Heart left ventricle (tissue), 13 donors: ENCODE results near the gene ZNF628.
A peak's percentile ranks its signal among the peaks of the same experiment; 100 is the strongest.

ENCODE experiments used
- POLR2A ChIP-seq, 2 donors: fragments of 450-650 bp; IDR thresholded peaks; one replicate each; pipeline ENCODE4 v1.6.1; 2017; ENCODE audit warnings: antibody characterized with exemption in 2 of 2, mild to moderate bottlenecking in 2 of 2, moderate library complexity in 2 of 2
- TF ChIP-seq, protein P1 (sequence below), 12 donors: fragments of 200-600 bp; sonication (generic) in 4 of 12; IDR thresholded peaks; one replicate each; pipeline versions ENCODE4 v1.5.0 to v1.8.0; 2018 to 2022; ENCODE audit warnings: antibody characterized with exemption in 12 of 12, mild to moderate bottlenecking in 5 of 12
- donor health status: ischemic (EF 13 %, LVEDD 7.1; RV severe dilation, severe dysfunction).
- donor health status: DM: no; HTN: yes; CAD: no.
- donor health status: DM: no; HTN: no; CAD: no.
- donor health status: ischemic (EF 25% LVEDD 6.9; RV normal size, moderate dysfunction).
- donor health status: ischemic (EF 25% LVEDD 5.7; RV mildly dilated, moderate dysfunction).
- donor health status: ischemic (EF 35%, LVEDD 5.7; RV mildly dilated, moderate dysfunction).
- donor health status: nonischemic (EF 11% LVEDD 7.7; RV severe dilation, severe dysfunction).
- donor health status: DM: yes; HTN: yes; CAD: no.
- donor health status: PGD.
- donor health status: ischemic (EF 29% LVEDD 5.4; RV normal size, mild dysfunction).
- donor health status: nonischemic (EF 23%, LVEDD 6.1; RV moderate dilation, normal function).

DNA sequence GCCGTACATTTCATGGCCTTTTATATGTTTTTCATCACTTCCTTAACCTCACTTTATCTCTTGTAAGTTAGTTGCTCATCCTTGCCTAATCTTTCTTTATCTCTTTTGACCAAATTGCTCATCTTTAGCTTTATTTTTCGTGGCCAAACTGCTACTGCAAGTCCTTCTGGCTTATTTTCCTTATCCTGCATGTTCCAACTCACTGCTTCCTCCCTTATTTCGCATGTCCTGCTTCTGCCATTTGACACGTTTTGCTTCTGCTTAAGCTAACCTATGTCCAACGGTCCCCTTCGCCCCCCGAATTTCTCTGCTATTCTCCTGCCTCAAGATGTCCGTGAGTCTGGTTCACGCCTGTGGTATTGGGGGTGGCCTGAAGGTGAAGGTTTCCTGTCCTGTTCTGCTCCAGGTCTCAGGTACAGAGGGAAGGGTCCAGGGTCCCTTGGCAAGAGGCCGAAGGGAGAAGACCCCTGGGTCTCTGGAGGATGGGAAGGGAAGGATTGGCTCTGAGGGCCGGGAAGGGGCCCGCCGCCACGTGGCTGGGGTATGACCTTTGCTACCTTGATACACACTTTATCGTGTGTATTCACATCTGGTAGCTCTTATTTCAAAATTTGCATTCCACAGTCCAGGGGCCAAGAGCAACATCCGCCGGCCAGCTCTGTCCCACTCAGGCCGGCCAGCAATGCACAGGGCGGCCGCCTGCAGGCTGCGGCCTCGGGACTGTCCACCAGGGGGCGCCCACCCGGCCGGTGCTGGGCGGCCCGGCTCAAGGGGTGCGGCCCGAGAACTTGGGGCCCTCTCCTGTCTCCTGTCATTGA lies 9.0 kb upstream of the ZNF628 start:
- TF ChIP-seq, protein P1, sequence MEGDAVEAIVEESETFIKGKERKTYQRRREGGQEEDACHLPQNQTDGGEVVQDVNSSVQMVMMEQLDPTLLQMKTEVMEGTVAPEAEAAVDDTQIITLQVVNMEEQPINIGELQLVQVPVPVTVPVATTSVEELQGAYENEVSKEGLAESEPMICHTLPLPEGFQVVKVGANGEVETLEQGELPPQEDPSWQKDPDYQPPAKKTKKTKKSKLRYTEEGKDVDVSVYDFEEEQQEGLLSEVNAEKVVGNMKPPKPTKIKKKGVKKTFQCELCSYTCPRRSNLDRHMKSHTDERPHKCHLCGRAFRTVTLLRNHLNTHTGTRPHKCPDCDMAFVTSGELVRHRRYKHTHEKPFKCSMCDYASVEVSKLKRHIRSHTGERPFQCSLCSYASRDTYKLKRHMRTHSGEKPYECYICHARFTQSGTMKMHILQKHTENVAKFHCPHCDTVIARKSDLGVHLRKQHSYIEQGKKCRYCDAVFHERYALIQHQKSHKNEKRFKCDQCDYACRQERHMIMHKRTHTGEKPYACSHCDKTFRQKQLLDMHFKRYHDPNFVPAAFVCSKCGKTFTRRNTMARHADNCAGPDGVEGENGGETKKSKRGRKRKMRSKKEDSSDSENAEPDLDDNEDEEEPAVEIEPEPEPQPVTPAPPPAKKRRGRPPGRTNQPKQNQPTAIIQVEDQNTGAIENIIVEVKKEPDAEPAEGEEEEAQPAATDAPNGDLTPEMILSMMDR (IDR thresholded peaks at IDR 0.05), result peak; percentile 96 to 100 (median 99)
- TF ChIP-seq POLR2A (IDR thresholded peaks at IDR 0.05), result no peak
